GM12892 (cell line): ENCODE results near the gene PIK3R2.

ENCODE experiments used
- POLR2A ChIP-seq: IDR thresholded peaks from 2 replicates; pipeline ENCODE4 v1.6.1; 2011; ENCODE audit warnings: low read depth, low read length, control low read depth
- POLR2AphosphoS5 ChIP-seq: IDR thresholded peaks from 2 replicates; pipeline ENCODE4 v1.6.1; 2011; ENCODE audit warnings: low read depth, low read length, control low read depth

GRCh38 chr19:18190278-18190677 lies 37.3 kb downstream of the PIK3R2 start:
- no peak for TF ChIP-seq POLR2A
- no peak for TF ChIP-seq POLR2AphosphoS5
